Keratinocyte (primary cell): Measurements from ENCODE around the gene PTPN6. TPM values are rescaled to one million over a fixed set of nuclear protein-coding genes. Genes with fewer than 3 reads are reported as not detected.

Experiments used
- DNase-seq: peaks from one replicate; pipeline ENCODE4 v3.0.0-alpha.2; 2011; ENCODE audit warnings: low read depth, missing footprints, low spot score
- FAIRE-seq: peaks from 2 replicates; lab custom pipeline; 2011; peaks lifted over from hg19 to GRCh38; lab: Jason Lieb, UNC
- H2AFZ ChIP-seq: 2 replicates; pipeline ENCODE4 v1.6.0; 2012; ENCODE audit warnings: low read length, control low read depth, inconsistent platforms; ENCODE audit not compliant: control insufficient read depth
- H3K27ac ChIP-seq: 2 replicates; pipeline ENCODE4 v1.5.1; 2011; ENCODE audit warnings: low read length; ENCODE audit not compliant: control insufficient read depth, insufficient read depth
- H3K27me3 ChIP-seq: 3 replicates; pipeline ENCODE4 v1.6.0; 2011; ENCODE audit warnings: low read length; ENCODE audit not compliant: control insufficient read depth, insufficient read depth; ENCODE audit errors: extremely low read depth
- H3K36me3 ChIP-seq, 2 experiments: 2 replicates in 1 of 2; 3 replicates in 1 of 2; pipeline ENCODE4 v1.5.1; 2011; ENCODE audit warnings: low read length in 2 of 2, mild to moderate bottlenecking in 1 of 2; ENCODE audit not compliant: control insufficient read depth in 2 of 2, insufficient read depth in 2 of 2; ENCODE audit errors: extremely low read depth in 1 of 2
- H3K4me1 ChIP-seq: 3 replicates; pipeline ENCODE4 v1.5.1; 2011; ENCODE audit warnings: low read length; ENCODE audit not compliant: control insufficient read depth, insufficient read depth; ENCODE audit errors: extremely low read depth
- H3K4me2 ChIP-seq: 3 replicates; pipeline ENCODE4 v1.6.0; 2011; ENCODE audit warnings: low read depth, low read length; ENCODE audit not compliant: control insufficient read depth, insufficient read depth; ENCODE audit errors: extremely low read depth
- H3K4me3 ChIP-seq, 3 experiments: fragments of 200-600 bp in 1 of 3; sonication (generic) in 1 of 3; 2 replicates in 2 of 3; 3 replicates in 1 of 3; pipeline ENCODE4 v1.5.1; 2011 to 2016; ENCODE audit warnings: low read length in 3 of 3, mild to moderate bottlenecking in 3 of 3, control low read depth in 2 of 3, inconsistent platforms in 1 of 3, low read depth in 1 of 3, mixed read lengths in 1 of 3, mixed run types in 1 of 3, moderate library complexity in 1 of 3; ENCODE audit not compliant: control insufficient read depth in 2 of 3, insufficient read depth in 2 of 3; ENCODE audit errors: extremely low read depth in 1 of 3
- H3K79me2 ChIP-seq: 2 replicates; pipeline ENCODE4 v1.6.0; 2012; ENCODE audit warnings: low read length; ENCODE audit not compliant: control insufficient read depth, insufficient read depth
- H3K9ac ChIP-seq: 3 replicates; pipeline ENCODE4 v1.6.0; 2011; ENCODE audit warnings: low read length; ENCODE audit not compliant: control insufficient read depth, insufficient read depth; ENCODE audit errors: extremely low read depth
- H3K9me1 ChIP-seq: 3 replicates; pipeline ENCODE4 v1.6.0; 2011; ENCODE audit warnings: low read length; ENCODE audit not compliant: control insufficient read depth, insufficient read depth; ENCODE audit errors: extremely low read depth
- H3K9me3 ChIP-seq: 2 replicates; pipeline ENCODE4 v1.5.1; 2012; ENCODE audit warnings: low read depth, low read length; ENCODE audit not compliant: control insufficient read depth
- H4K20me1 ChIP-seq: 3 replicates; pipeline ENCODE4 v1.6.0; 2011; ENCODE audit warnings: low read length; ENCODE audit not compliant: control insufficient read depth, insufficient read depth; ENCODE audit errors: extremely low read depth
- CTCF ChIP-seq, 3 experiments: IDR thresholded peaks in 1 of 3; conservative IDR thresholded peaks in 1 of 3; optimal IDR thresholded peaks in 1 of 3; 2 replicates in 2 of 3; 3 replicates in 1 of 3; pipeline versions ENCODE3 to v1.5.1; 2011; ENCODE audit warnings: low read length in 3 of 3, mild to moderate bottlenecking in 3 of 3, moderate library complexity in 2 of 3, control low read depth in 1 of 3, inconsistent platforms in 1 of 3; ENCODE audit not compliant: insufficient read depth in 2 of 3; ENCODE audit errors: extremely low read depth in 1 of 3
- EZH2 ChIP-seq: IDR thresholded peaks from one replicate; pipeline ENCODE4 v1.6.1; 2012; ENCODE audit warnings: inconsistent platforms, mild to moderate bottlenecking, low read length, moderate library complexity
- dilution Hi-C: fragments of 300-500 bp; cut with MboI; formaldehyde crosslinking; loops from one replicate; pipeline ENCODE4 v1.7.0; 2020; ENCODE audit warnings: low sequenced_read_pairs; ENCODE audit not compliant: extremely low pct_ligation_motif_present
- polyA plus RNA-seq, 5 experiments: library from polyadenylated mRNA; depleted of rRNA in 3 of 5; stranded (reverse) in 3 of 5; stranded (forward) in 1 of 5; unstranded in 1 of 5; fragments of >200 nt; gene quantifications; 1 replicate in 1 of 5; 2 replicates in 3 of 5; 3 replicates in 1 of 5; pipeline versions ENCODE4 v1.2.1 to v1.2.3, GENCODE V29; 2011 to 2012; ENCODE audit warnings: missing spikeins in 2 of 5, low read depth in 1 of 5, low replicate concordance in 1 of 5

Gene PTPN6
- polyA plus RNA-seq, 1 donor (not counting 4 experiments of a cell fraction or from before 2014, with no cell fraction given) = 18.7 TPM

DNA sequence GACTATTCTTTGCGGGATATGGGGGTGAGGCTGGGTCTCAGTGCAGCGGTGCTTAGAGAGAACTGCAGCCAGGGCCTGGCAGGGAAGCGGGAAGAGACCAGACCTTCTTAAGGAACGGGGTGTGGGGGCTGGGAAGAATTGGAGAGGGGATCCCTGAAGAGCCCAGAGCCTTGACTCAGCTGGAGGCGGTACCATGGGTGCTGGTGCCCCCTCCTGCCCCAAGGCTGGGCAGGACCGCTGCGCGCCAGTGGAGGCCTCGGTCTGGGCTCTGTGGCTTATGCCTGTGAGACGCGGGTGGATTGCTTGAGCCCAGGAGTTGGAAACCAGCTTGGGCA is 8.9 kb upstream of the PTPN6 start:
- Histone ChIP-seq H3K36me3 (peaks cover 10 to 21% of the 10 kb centered on the region in 2 experiments), H4K20me1 (no peaks in the 10 kb centered on the region), H3K4me1 (peaks cover 31% of the 10 kb centered on the region), H3K27me3 (no peaks in the 10 kb centered on the region), H3K79me2 (peaks cover 6% of the 10 kb centered on the region), H3K9me1 (no peaks in the 10 kb centered on the region), H3K9me3 (no peaks in the 10 kb centered on the region), H3K27ac (no peak overlapping the region), H3K4me2 (no peak overlapping the region), H2AFZ (no peak overlapping the region), H3K4me3 (no peak overlapping the region), H3K9ac (no peak overlapping the region)
- no peak for TF ChIP-seq EZH2
- no peak for TF ChIP-seq CTCF (optimal IDR thresholded peaks at IDR 0.05 in 1 of 3, IDR thresholded peaks at IDR 0.05 in 1 of 3, conservative IDR thresholded peaks at IDR 0.05 in 1 of 3; ENCODE audit: extremely low read depth in 1 of 3, insufficient read depth in 2 of 3, low read length in 3 of 3)
- DNase-seq (no peak), FAIRE-seq (no peak)
- dilution Hi-C loops = no loop called here

- H3K79me2 ChIP-seq = peaks cover 6% of the 10 kb centered on the region
- H3K4me1 ChIP-seq = peaks cover 29% of the 10 kb centered on the region
- FAIRE-seq (no peak), DNase-seq (no peak)
- peaks cover 10 to 21% of the 10 kb centered on the region in 2 experiments for H3K36me3 ChIP-seq
- H3K9me1 ChIP-seq = no peaks in the 10 kb centered on the region
- peak overlapping the region; percentile 87 for H3K9ac ChIP-seq
- dilution Hi-C loops = no loop called here
- peak overlapping the region; percentile 68 for H2AFZ ChIP-seq
- TF ChIP-seq CTCF (optimal IDR thresholded peaks at IDR 0.05 in 1 of 3, IDR thresholded peaks at IDR 0.05 in 1 of 3, conservative IDR thresholded peaks at IDR 0.05 in 1 of 3; ENCODE audit: extremely low read depth in 1 of 3, insufficient read depth in 2 of 3, low read length in 3 of 3) (no peak), EZH2 (no peak)
- no peaks in the 10 kb centered on the region for H4K20me1 ChIP-seq
- H3K27me3 ChIP-seq = no peaks in the 10 kb centered on the region
- H3K9me3 ChIP-seq = no peaks in the 10 kb centered on the region
- peak overlapping the region; percentile 95 for H3K4me2 ChIP-seq
- peak overlapping the region; percentile 100 for H3K27ac ChIP-seq
- peak overlapping the region in 2 of 3 experiments; percentile 44 to 56 for H3K4me3 ChIP-seq
Measured at GRCh38 chr12:6943389-6943721, 7.8 kb upstream of the PTPN6 start.
